Measurements from ENCODE around the gene AVPI1. TPM values are rescaled to one million over a fixed set of nuclear protein-coding genes. Genes with fewer than 3 reads are reported as not detected.

The AVPI1 gene
- total RNA-seq, 1 experiment from 2014 or later = 2.6 TPM

DNA sequence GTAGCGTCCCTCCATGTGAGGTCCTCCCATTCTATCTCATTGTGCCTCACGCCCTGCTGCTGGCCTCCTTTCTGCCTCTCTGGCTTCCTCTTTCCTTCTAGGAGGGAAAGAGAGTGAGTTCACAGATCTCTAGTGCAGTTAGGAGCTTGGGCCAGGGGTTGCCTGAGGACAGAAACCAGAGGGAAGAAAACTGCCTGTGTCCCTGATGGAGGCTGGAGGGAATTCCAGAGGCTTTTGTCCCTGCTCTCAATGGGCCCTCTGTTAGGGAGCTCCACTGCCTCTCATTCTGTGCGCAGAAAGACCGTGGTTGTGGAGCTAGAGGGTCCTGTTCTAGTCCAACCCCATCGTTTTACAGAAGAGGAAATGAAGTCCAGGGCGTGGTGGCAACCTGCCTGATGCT, 31.1 kb upstream of the AVPI1 start:
- H3K4me1 ChIP-seq (ENCODE audit: insufficient read depth, low read length, poor library complexity, severe bottlenecking) = peaks cover 28% of the 10 kb centered on the region
- no peak for DNase-seq (ENCODE audit: low spot score)
- TF ChIP-seq, protein P1, sequence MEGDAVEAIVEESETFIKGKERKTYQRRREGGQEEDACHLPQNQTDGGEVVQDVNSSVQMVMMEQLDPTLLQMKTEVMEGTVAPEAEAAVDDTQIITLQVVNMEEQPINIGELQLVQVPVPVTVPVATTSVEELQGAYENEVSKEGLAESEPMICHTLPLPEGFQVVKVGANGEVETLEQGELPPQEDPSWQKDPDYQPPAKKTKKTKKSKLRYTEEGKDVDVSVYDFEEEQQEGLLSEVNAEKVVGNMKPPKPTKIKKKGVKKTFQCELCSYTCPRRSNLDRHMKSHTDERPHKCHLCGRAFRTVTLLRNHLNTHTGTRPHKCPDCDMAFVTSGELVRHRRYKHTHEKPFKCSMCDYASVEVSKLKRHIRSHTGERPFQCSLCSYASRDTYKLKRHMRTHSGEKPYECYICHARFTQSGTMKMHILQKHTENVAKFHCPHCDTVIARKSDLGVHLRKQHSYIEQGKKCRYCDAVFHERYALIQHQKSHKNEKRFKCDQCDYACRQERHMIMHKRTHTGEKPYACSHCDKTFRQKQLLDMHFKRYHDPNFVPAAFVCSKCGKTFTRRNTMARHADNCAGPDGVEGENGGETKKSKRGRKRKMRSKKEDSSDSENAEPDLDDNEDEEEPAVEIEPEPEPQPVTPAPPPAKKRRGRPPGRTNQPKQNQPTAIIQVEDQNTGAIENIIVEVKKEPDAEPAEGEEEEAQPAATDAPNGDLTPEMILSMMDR (conservative IDR thresholded peaks at IDR 0.05; ENCODE audit: low read depth, low read length) = no peak
- TF ChIP-seq EZH2 (IDR thresholded peaks at IDR 0.05; ENCODE audit: borderline replicate concordance, low read depth, low read length, poor library complexity, severe bottlenecking) = no peak
- ChIA-PET CTCF (no interaction called here), POLR2A (ENCODE audit: low non-redundant PET) (no interaction called here)
- peaks cover 12% of the 10 kb centered on the region for H3K36me3 ChIP-seq (ENCODE audit: insufficient read depth, low read length, poor library complexity, severe bottlenecking)
- intact Hi-C loops (cut with micrococcal nuclease; ENCODE audit: unreplicated experiment) = no loop called here
- no peaks in the 10 kb centered on the region for H3K9me3 ChIP-seq (ENCODE audit: low read depth, low read length, poor library complexity, severe bottlenecking)
- BruUV-seq (replicated peaks) = no TSS peak
- H3K27me3 ChIP-seq (replicated peaks; ENCODE audit: insufficient read depth, low read depth, low read length, poor library complexity) = no peaks in the 10 kb centered on the region
- no peak overlapping the region for H3K4me3 ChIP-seq (ENCODE audit: low read depth, low read length, poor library complexity, severe bottlenecking)
- H3K27ac ChIP-seq (ENCODE audit: low read depth, low read length, poor library complexity, severe bottlenecking) = no peak overlapping the region

- H3K9me3 ChIP-seq (ENCODE audit: low read depth, low read length, poor library complexity, severe bottlenecking) = no peaks in the 10 kb centered on the region
- TF ChIP-seq EZH2 (IDR thresholded peaks at IDR 0.05; ENCODE audit: borderline replicate concordance, low read depth, low read length, poor library complexity, severe bottlenecking) = no peak
- TF ChIP-seq, protein P1 (conservative IDR thresholded peaks at IDR 0.05; ENCODE audit: low read depth, low read length) = no peak
- no peak for DNase-seq (ENCODE audit: low spot score)
- H3K36me3 ChIP-seq (ENCODE audit: insufficient read depth, low read length, poor library complexity, severe bottlenecking) = peaks cover 12% of the 10 kb centered on the region
- intact Hi-C loops (cut with micrococcal nuclease; ENCODE audit: unreplicated experiment) = no loop called here
- POLR2A ChIA-PET (ENCODE audit: low non-redundant PET) = interaction anchor here (0.5 kb wide), 1 partner anchor 30 kb away, joined by 3 read pairs; the partner anchor contains the start of gene AVPI1
- CTCF ChIA-PET = interaction anchor here (0.5 kb wide), 1 partner anchor 12 kb away, joined by 3 read pairs; no protein-coding TSS in a partner anchor
- H3K27ac ChIP-seq (ENCODE audit: low read depth, low read length, poor library complexity, severe bottlenecking) = no peak overlapping the region
- no peaks in the 10 kb centered on the region for H3K27me3 ChIP-seq (replicated peaks; ENCODE audit: insufficient read depth, low read depth, low read length, poor library complexity)
- BruUV-seq (replicated peaks) = no TSS peak
- peaks cover 33% of the 10 kb centered on the region for H3K4me1 ChIP-seq (ENCODE audit: insufficient read depth, low read length, poor library complexity, severe bottlenecking)
- no peak overlapping the region for H3K4me3 ChIP-seq (ENCODE audit: low read depth, low read length, poor library complexity, severe bottlenecking)
Observed at GRCh38 chr10:97717627-97718026, 30.6 kb upstream of the AVPI1 start.

DNA sequence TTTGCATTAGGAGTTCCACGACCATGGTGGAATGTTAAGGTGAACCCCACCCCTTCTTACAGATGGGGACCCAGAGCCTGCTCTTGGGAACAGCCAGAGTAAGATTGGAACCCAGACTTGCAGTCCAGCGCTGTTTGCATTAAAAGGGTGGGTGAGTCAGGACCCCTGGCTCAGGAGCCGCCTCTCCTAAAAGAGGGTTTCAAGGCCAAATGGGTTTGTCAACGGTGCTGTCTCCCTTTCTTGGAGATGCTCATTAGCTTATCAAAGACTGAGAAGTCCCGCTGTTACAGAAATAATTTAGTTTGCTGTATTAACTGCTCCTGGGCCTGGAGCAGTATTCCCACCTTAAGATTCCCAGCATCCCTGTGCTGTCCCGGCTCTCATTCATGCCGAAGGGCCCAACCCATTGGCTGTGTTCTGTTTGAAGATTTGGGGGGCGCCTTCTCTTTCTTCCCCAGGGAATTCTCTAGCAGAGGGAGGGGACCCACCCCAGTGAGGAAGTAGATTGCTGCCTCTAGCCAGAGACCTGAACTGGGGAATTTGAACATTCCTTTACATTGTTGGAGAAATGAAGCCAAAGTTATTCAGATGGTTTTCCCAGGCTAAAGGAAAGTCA, 28.3 kb upstream of the AVPI1 start:
- peaks cover 12% of the 10 kb centered on the region for H3K36me3 ChIP-seq (ENCODE audit: insufficient read depth, low read length, poor library complexity, severe bottlenecking)
- no peak for TF ChIP-seq EZH2 (IDR thresholded peaks at IDR 0.05; ENCODE audit: borderline replicate concordance, low read depth, low read length, poor library complexity, severe bottlenecking)
- TF ChIP-seq, protein P1 (conservative IDR thresholded peaks at IDR 0.05; ENCODE audit: low read depth, low read length) = no peak
- H3K27ac ChIP-seq (ENCODE audit: low read depth, low read length, poor library complexity, severe bottlenecking) = peak overlapping the region; percentile 83
- POLR2A ChIA-PET (ENCODE audit: low non-redundant PET) = no interaction called here
- peak overlapping the region; percentile 82 for H3K4me3 ChIP-seq (ENCODE audit: low read depth, low read length, poor library complexity, severe bottlenecking)
- BruUV-seq (replicated peaks) = TSS peak; percentile 30
- peaks cover 34% of the 10 kb centered on the region for H3K4me1 ChIP-seq (ENCODE audit: insufficient read depth, low read length, poor library complexity, severe bottlenecking)
- H3K27me3 ChIP-seq (replicated peaks; ENCODE audit: insufficient read depth, low read depth, low read length, poor library complexity) = no peaks in the 10 kb centered on the region
- H3K9me3 ChIP-seq (ENCODE audit: low read depth, low read length, poor library complexity, severe bottlenecking) = no peaks in the 10 kb centered on the region
- intact Hi-C loops (cut with micrococcal nuclease; ENCODE audit: unreplicated experiment) = no loop called here
- CTCF ChIA-PET = interaction anchor here (0.7 to 1.9 kb wide), 2 partner anchors 14 to 210 kb away, joined by 4 to 8 read pairs; no protein-coding TSS in a partner anchor
- no peak for DNase-seq (ENCODE audit: low spot score)
